GM19463 (cell line): ENCODE measurements around the gene CYP4B1.
A peak's percentile ranks its signal among the peaks of the same experiment; 100 is the strongest.

Source experiments
- ATAC-seq: cut with Tn5 transposase; IDR thresholded peaks from one replicate; pipeline ENCODE4 v1.9.1; 2021; ENCODE audit warnings: mild to moderate bottlenecking, moderate library complexity; ENCODE audit not compliant: unreplicated experiment

Gene CYP4B1

DNA sequence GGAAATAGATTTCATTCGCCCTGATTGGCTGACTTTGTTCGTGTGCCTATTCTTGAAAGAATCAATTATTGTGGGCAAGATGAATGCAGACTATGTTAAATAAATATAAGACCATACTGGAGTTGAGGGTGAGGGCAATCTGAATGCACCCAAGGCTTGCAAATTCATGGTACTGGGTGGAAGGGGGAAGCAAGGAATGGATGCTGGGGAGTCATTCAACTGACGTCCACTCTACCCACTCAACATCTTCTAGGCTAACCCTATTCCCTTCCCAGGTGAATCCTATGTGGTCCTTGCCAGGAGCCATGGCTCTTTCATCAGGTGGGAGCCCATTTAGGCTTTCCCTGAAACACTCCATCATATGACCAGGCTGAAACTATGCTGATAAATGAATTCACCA, 5.7 kb upstream of the CYP4B1 start:
- ATAC-seq: no peak

DNA sequence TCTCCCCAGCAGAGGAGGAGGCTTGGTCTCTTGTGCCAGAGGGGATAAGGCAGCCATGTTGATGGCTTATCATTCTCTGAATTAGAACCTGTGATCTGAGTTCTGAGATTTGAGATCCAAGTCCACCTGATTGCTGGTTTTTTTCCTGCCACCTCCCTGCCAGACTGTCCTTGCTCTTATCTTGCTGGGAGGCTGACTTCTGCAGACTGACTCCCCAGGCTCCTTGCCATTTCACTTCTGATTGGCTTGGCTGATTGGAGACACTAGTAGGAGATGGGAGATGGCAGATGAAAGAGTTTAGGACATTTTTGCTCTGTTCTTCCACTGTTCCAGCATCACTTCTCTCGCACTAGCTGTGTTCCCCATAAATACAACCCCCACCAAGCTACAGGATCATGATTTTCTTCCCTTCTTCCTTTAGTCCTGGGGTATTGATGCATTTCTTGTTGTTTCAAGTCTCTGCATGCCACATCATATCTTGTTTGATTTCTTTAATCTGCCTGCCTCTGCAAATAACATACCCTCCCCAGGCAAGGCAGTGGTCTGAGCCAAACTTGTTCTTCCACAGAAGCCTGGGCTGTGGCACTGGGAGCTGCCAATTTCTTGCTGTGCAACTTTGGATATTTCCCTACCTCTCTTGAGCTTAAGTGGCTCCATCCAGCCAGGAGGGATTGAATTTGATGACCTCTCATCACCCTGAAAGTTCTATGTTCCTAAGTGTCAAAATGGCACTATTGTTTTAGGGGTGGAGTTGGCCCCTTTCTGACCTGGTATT, 963 bp upstream of the CYP4B1 start:
- no peak for ATAC-seq

- ATAC-seq: no peak
Measured at GRCh38 chr1:46800742-46801141, 1.9 kb downstream of the CYP4B1 start.

- ATAC-seq: no peak
Measured at GRCh38 chr1:46801323-46802055, 2.6 kb downstream of the CYP4B1 start.

- no peak for ATAC-seq
Measured at GRCh38 chr1:46802081-46802480, 3.2 kb downstream of the CYP4B1 start.

DNA sequence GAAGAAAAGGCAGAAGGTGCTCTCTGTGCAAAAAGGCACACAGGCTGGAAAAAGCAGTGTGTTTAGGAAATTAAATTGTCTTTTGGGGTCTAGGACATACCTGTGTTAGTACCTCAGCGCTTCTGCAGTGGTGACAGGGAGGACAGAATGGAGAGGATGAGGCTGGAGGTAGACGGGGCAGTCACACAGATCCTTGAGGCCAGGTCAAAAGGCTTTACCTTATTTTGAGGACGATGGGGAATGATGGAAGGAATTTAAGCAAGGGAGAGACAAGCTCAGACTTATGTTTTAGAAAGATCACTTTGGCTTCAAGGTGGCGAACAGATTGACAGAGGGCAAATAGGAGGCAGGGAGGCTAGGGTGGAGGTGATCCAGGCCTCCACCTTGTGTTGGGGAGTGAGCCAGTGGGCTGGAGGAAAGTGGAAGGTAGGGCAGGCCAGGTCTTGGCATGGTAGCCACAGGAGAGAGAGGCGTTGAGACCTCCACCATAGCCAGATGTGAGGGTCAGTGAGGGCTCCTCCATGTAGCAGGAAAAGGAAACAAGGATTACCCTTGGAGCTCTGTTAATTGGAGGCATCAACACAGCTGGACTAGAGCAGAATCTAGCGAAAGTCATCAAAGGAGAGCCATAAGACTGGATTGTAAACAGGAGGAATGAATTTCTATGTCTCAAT, 4.2 kb downstream of the CYP4B1 start:
- no peak for ATAC-seq

DNA sequence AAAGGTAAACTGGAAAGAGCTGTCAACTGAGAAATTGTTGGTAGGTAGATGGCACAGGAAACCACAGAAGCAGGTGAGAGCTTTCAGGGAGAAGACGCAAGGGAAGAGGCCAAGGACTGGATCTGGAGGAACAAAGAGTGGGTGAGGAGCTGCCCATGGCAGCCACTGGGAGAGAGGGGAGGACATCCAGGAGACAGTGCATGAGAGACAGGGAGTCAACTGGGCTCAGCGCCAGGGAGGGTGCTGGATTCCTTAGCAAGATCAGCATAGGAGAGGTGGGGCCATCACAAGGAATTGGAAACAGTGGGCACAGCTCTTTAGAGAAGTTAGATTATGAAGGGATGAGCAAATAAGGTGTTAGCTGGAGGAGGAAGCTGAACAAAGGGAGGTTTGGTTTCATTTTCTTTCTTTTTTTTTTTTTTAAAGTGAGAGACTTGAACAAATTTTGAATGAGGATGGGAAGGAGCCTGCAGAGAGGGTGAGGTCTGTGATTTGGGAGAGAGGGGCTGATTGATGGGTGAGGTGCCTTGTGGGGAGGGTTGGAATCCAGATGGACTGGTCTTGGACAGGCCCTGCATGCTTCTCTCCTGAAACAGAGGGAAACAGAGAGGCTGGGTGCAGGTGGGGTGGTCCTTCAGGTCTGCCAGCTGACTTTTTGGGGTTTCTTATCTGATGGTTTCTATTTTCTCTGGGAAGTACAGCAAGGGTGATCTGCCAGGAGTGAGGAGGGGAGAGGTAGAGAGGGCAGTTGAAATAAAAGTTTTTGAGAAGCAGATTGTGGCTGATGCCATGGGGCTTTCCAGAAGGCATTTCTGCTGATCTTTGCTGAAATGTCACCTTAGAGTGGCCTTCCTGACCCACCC, 5.4 kb downstream of the CYP4B1 start:
- ATAC-seq: no peak

DNA sequence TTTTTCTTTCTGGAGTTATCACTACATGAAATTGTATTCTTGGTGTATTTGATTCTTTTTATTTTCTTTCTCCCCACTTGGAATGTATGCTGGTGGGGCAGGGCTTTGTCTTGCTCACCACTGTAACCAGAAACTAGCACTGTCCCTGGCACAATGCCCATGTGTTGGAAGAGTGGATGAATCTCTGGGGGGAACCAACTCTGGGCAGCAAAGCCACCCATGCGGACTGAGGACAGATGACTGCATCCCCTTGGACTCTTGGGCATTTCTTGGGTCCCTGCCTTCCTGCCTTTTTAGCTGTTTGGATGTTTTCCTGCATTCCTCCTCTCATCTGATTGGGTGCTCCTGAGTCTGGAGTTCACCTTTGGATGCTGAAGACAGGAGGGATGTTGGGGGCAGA, 6.1 kb downstream of the CYP4B1 start:
- ATAC-seq: no peak

DNA sequence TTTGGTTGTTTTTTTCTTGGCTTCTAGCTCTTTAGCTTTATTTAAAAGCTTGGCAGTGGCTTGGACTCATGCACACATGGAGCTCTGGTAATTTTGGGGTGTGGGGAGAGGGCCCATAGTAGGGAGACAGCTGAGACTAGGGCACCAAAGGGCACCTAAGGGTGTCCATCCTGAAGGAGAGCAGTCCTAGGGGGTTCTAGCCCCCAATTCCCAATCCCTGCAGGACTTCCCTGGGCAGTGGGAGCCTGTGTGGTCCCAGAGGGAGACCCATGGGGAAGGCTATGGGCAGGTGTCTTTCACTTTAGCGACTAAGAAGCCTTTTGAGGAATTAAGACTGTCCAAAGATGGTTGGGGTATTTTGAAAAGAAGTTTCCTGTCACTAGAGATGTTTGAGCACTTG, 6.9 kb downstream of the CYP4B1 start:
- no peak for ATAC-seq

- no peak for ATAC-seq
Measured at GRCh38 chr1:46806196-46807020, 7.6 kb downstream of the CYP4B1 start.

DNA sequence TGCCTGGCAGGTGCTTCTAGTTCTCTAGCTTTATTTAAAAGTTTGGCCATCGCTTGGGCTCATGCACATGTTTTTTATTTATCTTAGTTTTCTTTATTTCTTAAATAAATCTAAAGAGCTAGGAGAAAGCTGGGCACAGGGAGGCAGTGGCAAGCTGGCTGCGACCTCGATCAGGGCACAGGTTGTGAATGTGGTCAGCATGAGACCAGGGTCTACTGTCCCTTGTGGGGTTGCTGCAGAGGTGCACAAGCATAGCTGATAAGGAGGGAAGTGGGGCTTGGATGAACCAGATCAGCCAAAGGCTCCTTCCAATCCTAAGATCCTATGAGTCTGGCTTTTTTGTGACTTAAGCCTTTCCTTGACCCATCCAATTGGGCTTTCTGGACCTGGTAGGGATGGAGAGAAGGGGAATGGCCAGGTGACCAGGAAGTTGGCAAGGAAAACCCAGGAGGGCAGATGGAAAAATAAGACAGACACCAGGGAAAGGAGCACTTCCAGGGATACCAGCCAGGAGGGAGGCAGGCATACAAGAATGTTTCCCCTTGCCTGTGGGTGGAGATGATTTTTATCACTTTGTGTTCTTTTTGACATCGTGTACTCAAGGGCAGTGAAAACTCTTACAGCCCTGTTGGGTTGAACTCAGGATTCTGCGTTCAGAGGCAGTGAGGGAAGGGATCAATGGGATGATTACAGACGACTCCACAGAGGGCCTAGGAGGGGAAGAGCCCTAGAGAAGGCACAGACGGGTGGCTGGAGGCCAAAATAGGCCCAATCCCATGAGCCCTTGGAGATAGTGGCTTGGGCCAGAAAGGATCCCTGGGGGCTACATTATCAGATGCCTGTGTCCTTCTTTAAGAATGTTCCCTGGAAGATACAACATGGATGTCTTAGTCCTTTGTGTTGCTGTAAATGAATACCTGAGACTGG, 8.5 kb downstream of the CYP4B1 start:
- ATAC-seq: no peak

DNA sequence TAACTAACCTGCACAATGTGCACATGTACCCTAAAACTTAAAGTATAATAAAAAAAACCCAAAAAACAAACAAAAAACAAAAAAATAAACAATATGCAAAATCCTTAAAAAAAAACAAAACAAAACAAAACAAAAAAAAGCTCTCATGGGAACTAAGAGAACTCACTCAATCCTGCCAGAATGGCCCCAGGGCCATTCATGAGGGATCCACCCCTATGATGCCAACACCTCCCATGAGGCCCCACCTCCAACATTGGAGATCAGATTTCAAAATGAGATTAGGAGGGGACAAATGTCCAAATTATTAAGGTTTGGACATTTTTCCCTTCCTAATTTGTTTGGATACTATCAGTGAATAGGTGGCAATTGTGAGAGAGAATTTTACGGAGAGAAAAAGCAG, 10.2 kb downstream of the CYP4B1 start:
- no peak for ATAC-seq

DNA sequence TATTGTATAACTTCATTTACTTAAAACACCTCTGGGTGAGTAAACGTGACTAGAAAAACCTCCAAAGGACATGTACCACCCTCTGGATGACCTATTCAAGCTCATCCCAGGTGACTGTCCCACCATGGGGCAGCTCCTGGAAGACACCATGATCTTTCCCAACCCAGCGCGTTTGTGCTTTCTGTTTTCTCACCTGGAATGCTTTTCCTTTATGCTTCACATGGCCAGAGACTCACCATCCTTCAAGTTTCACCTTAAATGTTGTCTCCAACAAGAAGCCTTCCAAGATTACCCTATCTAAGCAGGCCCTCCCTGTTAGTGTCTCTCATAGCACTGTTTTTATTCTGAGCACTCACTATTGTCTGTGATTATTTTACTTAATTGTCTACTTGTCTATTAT, 11.1 kb downstream of the CYP4B1 start:
- no peak for ATAC-seq

DNA sequence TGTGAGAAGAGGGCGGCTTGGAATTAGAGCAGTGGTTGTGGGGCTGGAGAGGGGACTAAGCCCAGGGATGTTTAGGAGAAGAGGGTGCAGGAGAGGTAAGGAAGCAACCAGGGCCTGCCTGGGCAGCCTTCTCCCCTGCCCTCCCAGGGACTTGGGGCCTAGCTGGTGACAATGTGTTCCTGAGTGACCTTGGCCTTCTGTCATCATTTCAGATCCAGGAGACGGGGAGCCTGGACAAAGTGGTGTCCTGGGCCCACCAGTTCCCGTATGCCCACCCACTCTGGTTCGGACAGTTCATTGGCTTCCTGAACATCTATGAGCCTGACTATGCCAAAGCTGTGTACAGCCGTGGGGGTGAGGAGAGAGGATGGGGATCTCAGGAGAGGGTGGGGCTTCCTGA, 11.8 kb downstream of the CYP4B1 start:
- no peak for ATAC-seq

DNA sequence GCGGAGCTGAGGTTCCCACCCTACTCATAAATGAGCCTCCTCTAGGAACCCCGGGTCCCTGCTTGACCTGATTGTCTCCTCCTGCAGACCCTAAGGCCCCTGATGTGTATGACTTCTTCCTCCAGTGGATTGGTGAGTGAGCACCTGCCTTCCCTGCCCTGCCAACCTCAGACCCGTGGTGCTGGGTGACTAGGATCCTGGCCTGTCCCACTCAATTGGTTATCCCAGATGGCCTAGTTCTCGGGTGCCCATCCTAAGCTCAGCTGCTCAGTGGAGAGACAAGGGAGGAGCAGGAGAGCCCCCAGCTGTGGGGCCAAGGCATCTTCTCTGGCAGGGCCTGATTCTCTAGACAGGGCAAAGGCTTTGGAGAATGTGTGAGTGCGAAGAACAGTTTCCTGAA, 12.2 kb downstream of the CYP4B1 start:
- ATAC-seq: no peak

GRCh38 chr1:46812065-46812963, 13.5 kb downstream of the CYP4B1 start:
- ATAC-seq: peak; percentile 61

DNA sequence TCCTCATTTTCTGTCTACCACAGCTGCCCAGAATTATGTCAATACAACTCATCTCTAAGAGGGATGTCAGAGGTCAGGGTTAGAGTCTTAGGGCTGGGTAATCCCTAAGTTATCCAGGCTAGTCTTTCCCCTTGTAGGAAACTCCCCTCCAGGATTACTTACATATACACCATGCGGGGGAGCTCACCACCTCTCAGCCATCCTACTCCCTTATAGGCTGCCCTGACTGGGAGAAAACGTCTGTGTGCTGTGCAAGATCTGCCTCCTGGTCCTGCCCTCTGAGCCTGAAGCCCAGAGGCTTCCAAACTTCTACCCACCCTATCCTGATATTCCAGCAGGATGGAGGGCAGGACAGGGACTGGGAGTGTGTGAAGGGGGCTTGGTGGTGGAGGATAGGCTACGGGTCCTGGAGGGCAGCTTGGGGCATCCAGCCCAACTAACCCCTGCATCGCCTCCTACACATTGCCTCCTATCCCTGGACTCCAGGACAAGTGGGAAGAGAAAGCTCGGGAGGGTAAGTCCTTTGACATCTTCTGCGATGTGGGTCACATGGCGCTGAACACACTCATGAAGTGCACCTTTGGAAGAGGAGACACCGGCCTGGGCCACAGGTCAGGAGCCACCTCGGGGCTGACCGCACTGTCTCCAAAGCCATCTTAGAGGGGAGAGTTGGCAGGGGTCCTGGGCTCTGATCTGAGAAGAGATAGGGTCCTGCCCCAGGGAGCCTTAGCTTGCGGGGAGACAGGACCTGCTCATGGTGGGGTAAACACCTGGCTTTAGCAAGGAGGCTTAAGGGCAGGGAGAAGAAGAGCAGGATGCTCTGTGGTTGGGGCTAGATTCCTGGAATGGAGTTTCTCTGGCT, 14.4 kb downstream of the CYP4B1 start:
- no peak for ATAC-seq
